SK-N-SH treated with all-trans-retinoic acid at 6 μM for 48 hours (cell line): ENCODE results near the gene RPS14.

Experiments
- ARNTL ChIP-seq: fragments of 450-650 bp; formaldehyde crosslinking; IDR thresholded peaks from 2 replicates; pipeline ENCODE4 v1.5.0; 2020; ENCODE audit warnings: low read depth, mild to moderate bottlenecking, moderate library complexity, borderline replicate concordance
- BACH2 ChIP-seq: fragments of 250-450 bp; sonication (Bioruptor Pico); IDR thresholded peaks from 2 replicates; pipeline ENCODE4 v1.9.0; 2021; ENCODE audit warnings: mild to moderate bottlenecking, borderline replicate concordance
- CSRNP3 ChIP-seq: fragments of 250-450 bp; sonication (Bioruptor Pico); IDR thresholded peaks from 2 replicates; pipeline ENCODE4 v1.5.1; 2021; ENCODE audit warnings: mild to moderate bottlenecking, moderate library complexity
- ISL1 ChIP-seq: fragments of 250-450 bp; sonication (Bioruptor Pico); IDR thresholded peaks from 2 replicates; pipeline ENCODE4 v2.1.2; 2022; ENCODE audit warnings: mild to moderate bottlenecking, moderate library complexity
- OSR1 ChIP-seq: fragments of 250-450 bp; sonication (Bioruptor Pico); IDR thresholded peaks from 2 replicates; pipeline ENCODE4 v1.8.0; 2022; ENCODE audit warnings: moderate library complexity, mild to moderate bottlenecking, inconsistent platforms
- PATZ1 ChIP-seq: fragments of 250-450 bp; sonication (Bioruptor Pico); IDR thresholded peaks from 2 replicates; pipeline ENCODE4 v1.8.0; 2020; ENCODE audit warnings: mild to moderate bottlenecking, moderate library complexity, borderline replicate concordance
- PPARA ChIP-seq: fragments of 250-450 bp; sonication (Bioruptor Pico); IDR thresholded peaks from 2 replicates; pipeline ENCODE4 v1.5.0; 2020; ENCODE audit warnings: mild to moderate bottlenecking, borderline replicate concordance
- RARB ChIP-seq: fragments of 250-450 bp; sonication (Bioruptor Pico); IDR thresholded peaks from 2 replicates; pipeline ENCODE4 v1.8.0; 2021; ENCODE audit warnings: mild to moderate bottlenecking, moderate library complexity
- TCF4 ChIP-seq: fragments of 250-450 bp; sonication (Bioruptor Pico); IDR thresholded peaks from 2 replicates; pipeline ENCODE4 v1.8.0; 2021; ENCODE audit warnings: mild to moderate bottlenecking, moderate library complexity, borderline replicate concordance
- TOX ChIP-seq: fragments of 250-450 bp; sonication (Bioruptor Pico); IDR thresholded peaks from 2 replicates; pipeline ENCODE4 v1.8.0; 2021; ENCODE audit warnings: mild to moderate bottlenecking, moderate library complexity, borderline replicate concordance
- ZC3H10 ChIP-seq: fragments of 250-450 bp; sonication (Bioruptor Pico); IDR thresholded peaks from 2 replicates; pipeline ENCODE4 v1.5.1; 2021; ENCODE audit warnings: mild to moderate bottlenecking, moderate library complexity
- ZFP30 ChIP-seq: fragments of 450-650 bp; formaldehyde crosslinking; IDR thresholded peaks from 2 replicates; pipeline ENCODE4 v1.5.0; 2022; ENCODE audit warnings: mild to moderate bottlenecking, moderate library complexity

GRCh38 chr5:150397782-150398721, 51.5 kb downstream of the RPS14 start:
- TF ChIP-seq TCF4 (CRISPR knock-in tag) (no peak), BACH2 (no peak), PATZ1 (CRISPR knock-in tag) (no peak), ARNTL (no peak), RARB (CRISPR knock-in tag) (no peak), ISL1 (no peak), ZC3H10 (CRISPR knock-in tag) (no peak), TOX (CRISPR knock-in tag) (no peak), ZFP30 (CRISPR knock-in tag) (no peak), OSR1 (CRISPR knock-in tag) (no peak), PPARA (CRISPR knock-in tag) (no peak), CSRNP3 (CRISPR knock-in tag) (no peak)
